Measurements from ENCODE around the gene MTSS2. TPM values are rescaled to one million over a fixed set of nuclear protein-coding genes. Genes with fewer than 3 reads are reported as not detected.

Gene MTSS2
- total RNA-seq, 1 experiment from 2014 or later: 0.15 TPM

DNA sequence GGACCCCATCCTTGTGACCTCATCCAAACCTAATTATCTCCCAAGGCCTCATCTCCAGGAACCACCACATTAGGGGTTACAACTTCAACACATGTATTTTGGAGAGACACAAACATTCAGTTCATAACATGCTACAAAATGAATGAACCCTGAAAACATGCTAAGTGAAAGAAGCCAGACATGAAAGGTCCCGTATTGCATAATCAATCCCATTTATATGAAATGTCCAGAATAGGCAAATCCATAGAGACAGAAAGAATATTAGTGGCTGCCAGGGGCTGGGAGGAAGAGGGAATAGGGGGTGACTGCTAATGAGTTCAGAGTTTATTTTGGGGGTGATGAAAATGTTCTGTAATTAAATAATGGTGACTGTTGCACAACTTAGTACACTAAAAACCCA lies 43.2 kb downstream of the MTSS2 start:
- H3K4me2 ChIP-seq (ENCODE audit: low read depth, low read length, poor library complexity, severe bottlenecking): no peak overlapping the region
- no peaks in the 10 kb centered on the region for H4K20me1 ChIP-seq (ENCODE audit: insufficient read depth, low read depth, low read length)

DNA sequence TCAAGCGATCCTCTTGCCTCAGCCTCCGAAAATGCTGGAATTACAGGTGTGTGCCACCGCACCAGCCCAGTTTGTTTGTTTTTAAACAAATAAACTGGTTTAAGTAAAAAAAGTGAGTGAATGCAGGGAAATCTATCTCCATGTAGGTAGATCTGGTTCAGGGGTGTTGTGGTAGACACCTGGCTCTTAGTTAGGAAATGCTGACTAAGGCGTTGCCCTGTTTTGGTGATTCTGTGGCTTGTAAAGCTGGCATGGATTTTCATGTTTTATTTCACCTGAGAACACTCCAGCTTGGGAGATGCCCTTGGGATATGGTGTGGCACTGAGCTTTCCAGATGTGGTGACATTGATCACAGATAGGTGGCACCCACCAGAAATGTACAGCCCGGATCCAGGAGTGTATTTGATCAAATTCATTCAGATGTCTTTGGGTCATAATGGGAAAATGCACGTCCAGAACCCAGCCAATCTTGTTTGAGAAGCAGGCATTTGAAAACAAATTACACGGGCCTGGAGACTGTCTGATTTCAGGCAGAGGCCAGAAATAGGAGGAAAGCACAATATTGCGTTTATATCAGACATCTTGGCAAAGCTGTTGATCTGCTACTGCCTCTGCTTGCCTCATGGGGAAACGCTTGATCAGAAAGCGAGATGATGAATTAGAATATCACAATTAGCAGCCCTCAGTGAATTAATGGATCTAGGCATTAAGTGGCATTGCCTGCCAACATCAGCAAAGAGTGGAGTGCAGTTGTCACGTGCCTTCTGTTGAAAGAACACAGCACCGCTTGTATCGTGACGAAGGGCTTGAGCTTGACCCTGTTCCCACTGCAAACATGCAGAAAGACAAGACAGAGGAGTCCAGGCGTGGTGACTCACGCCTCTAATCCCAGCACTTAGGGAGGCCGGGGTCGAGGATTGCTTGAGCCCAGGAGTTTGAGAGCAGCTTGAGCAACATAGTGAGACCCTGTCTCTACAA lies 46.8 kb downstream of the MTSS2 start:
- Histone ChIP-seq H3K9me3 (ENCODE audit: low read length) (no peaks in the 10 kb centered on the region), H3K9me2 (replicated peaks; ENCODE audit: insufficient read depth, low read length) (no peaks in the 10 kb centered on the region), H2AFZ (ENCODE audit: low read length) (no peak overlapping the region), H3K4me2 (ENCODE audit: low read depth, low read length, poor library complexity, severe bottlenecking) (no peak overlapping the region), H3K4me1 (ENCODE audit: low read length) (no peaks in the 10 kb centered on the region), H4K20me1 (ENCODE audit: insufficient read depth, low read depth, low read length) (no peaks in the 10 kb centered on the region), H3K27me3 (ENCODE audit: low read length) (no peaks in the 10 kb centered on the region), H3K27ac (ENCODE audit: low read length) (no peak overlapping the region), H3K79me2 (ENCODE audit: low read length) (no peaks in the 10 kb centered on the region), H3K36me3 (ENCODE audit: insufficient read depth, low read length) (no peaks in the 10 kb centered on the region), H3K4me3 (ENCODE audit: low read length) (no peak overlapping the region), H3K9ac (ENCODE audit: low read length) (no peak overlapping the region)
- DNase-seq: peak; percentile 34

More for the DNA sequence above, 43.2 kb downstream of the MTSS2 start:
- Histone ChIP-seq H3K9me3 (ENCODE audit: low read length) (no peaks in the 10 kb centered on the region), H3K9ac (ENCODE audit: low read length) (no peak overlapping the region), H3K4me1 (ENCODE audit: low read length) (no peaks in the 10 kb centered on the region), H3K27me3 (ENCODE audit: low read length) (no peaks in the 10 kb centered on the region), H3K9me2 (replicated peaks; ENCODE audit: insufficient read depth, low read length) (no peaks in the 10 kb centered on the region), H2AFZ (ENCODE audit: low read length) (no peak overlapping the region), H3K27ac (ENCODE audit: low read length) (no peak overlapping the region), H3K4me3 (ENCODE audit: low read length) (no peak overlapping the region), H3K79me2 (ENCODE audit: low read length) (no peaks in the 10 kb centered on the region), H3K36me3 (ENCODE audit: insufficient read depth, low read length) (no peaks in the 10 kb centered on the region)
- DNase-seq: no peak

Other genes starting within 250 kb of the MTSS2 start
- gene ST3GAL2, start 247.0 kb downstream of the MTSS2 start, total RNA-seq (2014; rRNA removed; shearing (Covaris generic); ENCODE audit: low replicate concordance): 48.1 and 62.4 TPM in 2 replicates
- gene FCSK, start 231.5 kb downstream of the MTSS2 start, total RNA-seq (2014; rRNA removed; shearing (Covaris generic); ENCODE audit: low replicate concordance): 6.4 and 17.4 TPM in 2 replicates
- 24.7 and 47.0 TPM in 2 replicates for gene COG4, start 162.5 kb downstream of the MTSS2 start, total RNA-seq (2014; rRNA removed; shearing (Covaris generic); ENCODE audit: low replicate concordance)
- gene SF3B3, start 162.2 kb downstream of the MTSS2 start, total RNA-seq (2014; rRNA removed; shearing (Covaris generic); ENCODE audit: low replicate concordance): 126 and 187 TPM in 2 replicates
- not detected in 2 replicates for gene IL34, start 39.5 kb downstream of the MTSS2 start, total RNA-seq (2014; rRNA removed; shearing (Covaris generic); ENCODE audit: low replicate concordance)
- gene VAC14, start 115.1 kb upstream of the MTSS2 start, total RNA-seq (2014; rRNA removed; shearing (Covaris generic); ENCODE audit: low replicate concordance): 39.1 and 56.9 TPM in 2 replicates